Stimulated activated CD8-positive, alpha-beta memory T cell treated with anti-CD3 and anti-CD28 coated beads, Interleukin-7, amount 100 ng/mL, for 24 hours (primary cell): ENCODE results near the gene CD83.

ENCODE experiments used
- DNase-seq: peaks from one replicate; pipeline ENCODE4 v3.0.0-alpha.2; 2020; ENCODE audit warnings: low read depth

CD83 gene

GRCh38 chr6:14123386-14124111 is 6.0 kb downstream of the CD83 start:
- no peak for DNase-seq

DNA sequence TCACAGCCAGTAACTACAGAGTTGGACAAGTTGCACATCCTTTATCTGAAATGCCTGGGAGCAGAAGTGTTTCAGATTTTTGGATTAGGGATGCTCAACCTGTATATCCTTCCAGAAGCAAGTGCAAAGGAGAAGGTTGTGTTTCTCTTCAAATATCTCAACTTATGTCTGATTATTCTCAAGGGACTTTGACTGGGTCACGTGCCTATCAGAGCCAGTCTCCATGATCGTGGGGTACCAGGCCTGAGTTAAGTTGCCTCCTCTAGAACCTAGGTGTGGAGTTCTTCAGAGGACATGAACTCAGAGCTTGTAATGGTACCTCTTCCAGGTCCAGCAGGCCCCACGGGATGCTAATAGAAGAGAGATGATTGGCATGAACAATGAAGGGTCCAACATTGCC is 7.8 kb downstream of the CD83 start:
- no peak for DNase-seq

DNA sequence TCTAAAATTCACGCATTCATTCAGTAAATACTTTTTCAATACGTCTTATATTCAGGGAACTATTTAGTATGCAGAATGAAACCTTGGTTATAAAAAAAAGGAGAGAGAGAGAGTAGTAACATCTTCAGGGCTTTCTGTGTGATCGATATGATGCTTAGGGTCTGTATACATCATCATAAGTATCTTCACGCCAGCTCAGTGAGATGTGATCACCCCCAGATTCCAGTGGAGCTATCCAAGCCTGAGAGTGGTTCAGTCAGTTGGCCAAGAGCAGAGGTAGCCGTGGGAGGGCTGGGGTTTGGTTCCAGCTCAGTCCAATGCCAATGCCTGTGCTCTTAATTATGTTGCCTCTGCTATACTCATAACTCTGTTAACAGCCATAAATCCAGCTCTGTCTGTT is 8.6 kb downstream of the CD83 start:
- no peak for DNase-seq

DNA sequence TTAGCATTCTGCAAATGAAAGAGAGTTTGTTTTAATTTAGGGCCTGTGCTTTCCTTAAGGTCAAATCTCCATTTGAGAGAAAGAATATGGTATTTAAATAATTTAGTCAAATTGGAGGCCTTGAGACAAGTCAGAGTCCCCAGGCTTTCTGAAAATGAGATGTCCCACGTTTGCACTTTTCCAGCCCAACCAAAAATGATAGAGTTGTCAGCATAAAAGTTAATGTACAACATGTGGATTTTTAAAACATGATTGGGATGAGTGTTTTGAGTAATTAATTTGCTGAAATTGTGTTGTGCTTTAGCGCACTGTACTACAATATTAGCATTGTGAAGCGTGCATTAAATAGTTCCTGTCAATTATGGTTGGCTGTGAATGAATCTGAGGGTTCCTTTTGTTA is 10.0 kb downstream of the CD83 start:
- no peak for DNase-seq

DNA sequence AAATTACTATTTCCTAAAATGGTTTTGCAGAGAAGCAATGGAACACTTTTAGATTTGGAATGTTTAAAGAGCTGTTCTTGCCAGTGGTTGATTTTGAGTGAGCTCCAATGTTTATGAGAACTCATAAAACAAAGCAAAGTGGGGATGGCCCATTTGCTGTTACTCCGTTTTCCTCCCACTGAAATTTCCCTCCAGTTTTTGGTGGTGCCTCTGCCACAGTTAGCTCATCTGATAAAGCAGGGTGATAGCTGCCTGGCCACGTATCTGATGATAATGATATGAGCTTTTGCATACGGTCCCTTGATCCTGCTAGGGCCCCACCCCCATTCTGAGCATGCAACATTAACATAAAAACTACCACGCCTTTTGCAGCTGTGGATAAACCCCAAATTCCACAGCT is 10.4 kb downstream of the CD83 start:
- DNase-seq: no peak

- DNase-seq: no peak
These were observed 11.2 kb downstream of the CD83 start for GRCh38 chr6:14128746-14129145.

DNA sequence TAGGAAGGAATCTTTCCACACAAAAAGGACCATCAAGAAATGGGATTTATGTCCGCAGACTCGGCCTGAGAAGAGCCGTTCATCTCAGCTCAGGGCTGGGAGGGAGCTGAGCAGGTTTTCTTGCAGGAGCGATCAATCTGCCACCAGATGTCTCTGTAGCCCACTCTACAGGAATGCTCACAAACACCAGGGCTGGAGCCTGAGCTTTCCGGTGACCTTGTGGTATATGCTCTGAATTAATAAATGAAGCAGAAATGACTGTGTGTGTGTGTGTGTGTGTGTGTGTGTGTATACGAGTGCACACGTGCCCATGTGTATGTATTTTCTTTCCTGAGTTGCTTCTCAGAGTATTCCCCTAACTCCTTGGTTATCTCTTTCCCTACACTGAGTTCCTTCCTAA is 12.0 kb downstream of the CD83 start:
- no peak for DNase-seq

GRCh38 chr6:14130435-14131075 is 13.0 kb downstream of the CD83 start:
- DNase-seq: no peak

DNA sequence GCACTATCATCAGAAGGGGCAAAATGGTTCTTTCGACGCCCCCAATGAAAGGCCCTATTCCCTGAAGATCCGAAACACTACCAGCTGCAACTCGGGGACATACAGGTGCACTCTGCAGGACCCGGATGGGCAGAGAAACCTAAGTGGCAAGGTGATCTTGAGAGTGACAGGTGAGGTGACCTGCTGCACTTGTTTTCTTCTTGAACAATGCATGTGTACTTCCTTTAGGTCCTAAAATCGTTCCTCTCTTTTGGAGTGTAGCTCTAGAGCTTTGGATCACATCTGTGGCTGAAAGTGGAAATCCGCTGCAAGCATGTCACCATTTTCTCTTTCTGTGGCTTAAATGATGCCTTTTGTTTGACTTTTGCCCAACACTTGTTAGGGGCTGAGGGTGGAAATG is 14.0 kb downstream of the CD83 start:
- no peak for DNase-seq

GRCh38 chr6:14132244-14132920 is 14.8 kb downstream of the CD83 start:
- DNase-seq: no peak

DNA sequence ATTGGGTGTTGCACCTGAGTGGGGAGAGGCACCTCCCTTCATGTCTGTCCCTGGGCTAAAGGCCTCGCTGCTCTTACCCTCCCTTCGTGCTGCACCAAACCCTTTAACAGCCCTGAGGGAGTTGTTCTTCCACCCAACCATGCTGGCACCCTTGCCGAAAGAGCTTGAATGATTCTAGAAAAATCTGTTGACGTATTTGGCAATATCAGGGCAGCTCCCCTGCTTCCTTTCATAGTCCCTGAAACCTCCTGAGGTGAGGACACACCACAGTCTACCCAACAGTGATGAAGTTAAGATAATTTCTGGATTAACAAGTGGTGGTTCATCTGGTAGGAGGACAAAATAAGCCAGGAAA is 15.3 kb downstream of the CD83 start:
- DNase-seq: no peak

GRCh38 chr6:14134211-14134910 is 16.8 kb downstream of the CD83 start:
- DNase-seq: no peak

GRCh38 chr6:14135893-14136539 is 18.4 kb downstream of the CD83 start:
- no peak for DNase-seq

- DNase-seq: no peak
These were observed 21.2 kb downstream of the CD83 start for GRCh38 chr6:14138701-14139215.

DNA sequence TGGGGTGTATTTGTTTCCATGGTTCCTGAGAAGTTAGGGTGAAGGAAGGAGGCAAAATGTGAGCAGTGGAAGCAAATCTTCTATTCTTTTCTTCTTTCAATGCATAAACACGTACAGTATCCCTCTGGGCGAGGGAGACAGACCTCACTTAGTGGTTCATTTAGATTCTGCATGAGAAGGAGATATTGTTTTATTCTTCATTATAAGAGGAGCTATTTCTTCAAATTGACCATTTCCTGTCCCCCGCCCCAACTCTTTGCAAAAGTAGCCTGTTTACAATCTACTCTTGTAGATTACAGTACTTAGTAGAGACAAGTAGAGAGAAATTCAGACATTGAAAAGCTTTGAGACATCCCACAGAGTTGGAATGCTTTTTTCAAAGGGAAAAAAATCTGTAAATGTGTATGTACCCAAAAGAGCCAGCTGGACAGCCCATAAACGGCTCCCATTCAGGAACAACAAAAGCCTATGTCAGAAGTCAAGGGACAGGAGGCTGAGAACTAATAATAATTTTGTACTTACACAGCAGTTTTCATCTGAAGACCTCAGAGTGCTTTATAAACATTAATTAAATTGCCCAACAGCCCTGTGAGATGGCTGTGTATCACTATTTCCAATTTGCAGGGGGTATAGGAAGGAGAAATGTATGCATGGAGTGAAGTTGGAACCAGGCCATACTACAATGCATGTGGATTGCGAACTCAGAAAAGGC is 23.9 kb downstream of the CD83 start:
- DNase-seq: no peak

- no peak for DNase-seq
These were observed 24.5 kb downstream of the CD83 start for GRCh38 chr6:14142063-14142450.

GRCh38 chr6:14142511-14143223 is 25.1 kb downstream of the CD83 start:
- no peak for DNase-seq

- no peak for DNase-seq
These were observed 25.7 kb downstream of the CD83 start for GRCh38 chr6:14143305-14143704.

- DNase-seq: peak; percentile 55
These were observed 27.1 kb downstream of the CD83 start for GRCh38 chr6:14144678-14145113.

DNA sequence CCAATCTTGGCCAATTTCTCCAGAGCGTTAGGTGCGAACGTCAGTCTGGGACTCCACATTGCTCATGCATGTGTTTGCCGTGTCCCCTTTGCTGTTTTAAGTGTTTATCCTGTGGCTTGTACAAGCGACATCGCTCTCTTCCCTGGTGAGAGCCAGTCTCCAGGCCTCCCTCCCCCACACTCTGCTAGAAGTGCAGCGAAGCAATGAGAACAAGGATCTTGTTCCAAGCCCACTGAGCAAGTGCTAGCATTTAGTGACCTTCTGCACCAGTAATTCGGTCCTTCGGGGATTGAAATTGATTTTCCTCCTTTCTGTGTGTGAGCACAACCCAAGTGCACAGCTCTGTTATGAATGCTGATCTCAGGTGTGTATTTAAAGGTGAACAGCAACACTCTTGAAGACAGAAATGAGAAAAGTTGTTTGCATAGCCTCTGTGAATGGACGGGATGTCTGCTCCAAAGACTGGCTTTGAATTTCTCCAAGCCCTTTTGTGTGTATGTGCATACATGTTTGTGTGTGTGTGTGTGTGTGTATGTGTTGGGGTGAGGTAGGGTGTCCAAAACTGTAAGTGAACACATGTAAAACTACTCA is 29.0 kb downstream of the CD83 start:
- no peak for DNase-seq
